NCI-H146 (cell line): Measurements from ENCODE around the gene RNASE8.

Experiments
- DNase-seq: peaks from one replicate; lab custom pipeline; 2025; lab: John Stamatoyannopoulos, UW

RNASE8 gene

DNA sequence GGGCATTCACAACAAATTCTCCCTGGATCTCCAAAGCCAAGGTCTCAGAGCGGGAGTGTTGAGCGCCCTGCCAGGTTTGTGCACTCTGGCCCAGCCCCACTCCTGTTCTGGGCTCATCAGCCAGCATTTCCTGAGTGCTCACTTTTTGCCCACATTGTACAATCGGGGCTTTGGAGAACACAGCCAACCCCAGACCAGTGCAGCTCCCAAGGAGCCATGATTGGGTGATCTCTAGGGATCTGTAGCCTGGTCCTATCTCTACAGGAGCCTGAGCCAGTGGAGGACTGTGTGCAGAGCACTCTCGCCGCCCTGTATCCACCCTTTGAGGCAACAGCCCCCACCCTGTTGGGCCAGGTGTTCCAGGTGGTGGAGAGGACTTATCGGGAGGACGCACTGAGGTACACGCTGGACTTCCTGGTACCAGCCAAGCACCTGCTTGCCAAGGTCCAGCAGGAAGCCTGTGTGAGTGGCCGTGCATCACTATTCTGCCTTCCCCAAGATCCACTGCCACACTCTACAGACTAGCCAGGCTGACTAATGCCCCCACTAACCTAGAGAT, 15.2 kb downstream of the RNASE8 start:
- no peak for DNase-seq

DNA sequence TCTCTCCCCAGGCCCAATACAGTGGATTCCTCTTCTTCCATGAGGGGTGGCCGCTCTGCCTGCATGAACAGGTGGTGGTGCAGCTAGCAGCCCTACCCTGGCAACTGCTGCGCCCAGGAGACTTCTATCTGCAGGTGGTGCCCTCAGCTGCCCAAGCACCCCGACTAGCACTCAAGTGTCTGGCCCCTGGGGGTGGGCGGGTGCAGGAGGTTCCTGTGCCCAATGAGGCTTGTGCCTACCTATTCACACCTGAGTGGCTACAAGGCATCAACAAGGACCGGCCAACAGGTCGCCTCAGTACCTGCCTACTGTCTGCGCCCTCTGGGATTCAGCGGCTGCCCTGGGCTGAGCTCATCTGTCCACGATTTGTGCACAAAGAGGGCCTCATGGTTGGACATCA, 16.3 kb downstream of the RNASE8 start:
- no peak for DNase-seq

DNA sequence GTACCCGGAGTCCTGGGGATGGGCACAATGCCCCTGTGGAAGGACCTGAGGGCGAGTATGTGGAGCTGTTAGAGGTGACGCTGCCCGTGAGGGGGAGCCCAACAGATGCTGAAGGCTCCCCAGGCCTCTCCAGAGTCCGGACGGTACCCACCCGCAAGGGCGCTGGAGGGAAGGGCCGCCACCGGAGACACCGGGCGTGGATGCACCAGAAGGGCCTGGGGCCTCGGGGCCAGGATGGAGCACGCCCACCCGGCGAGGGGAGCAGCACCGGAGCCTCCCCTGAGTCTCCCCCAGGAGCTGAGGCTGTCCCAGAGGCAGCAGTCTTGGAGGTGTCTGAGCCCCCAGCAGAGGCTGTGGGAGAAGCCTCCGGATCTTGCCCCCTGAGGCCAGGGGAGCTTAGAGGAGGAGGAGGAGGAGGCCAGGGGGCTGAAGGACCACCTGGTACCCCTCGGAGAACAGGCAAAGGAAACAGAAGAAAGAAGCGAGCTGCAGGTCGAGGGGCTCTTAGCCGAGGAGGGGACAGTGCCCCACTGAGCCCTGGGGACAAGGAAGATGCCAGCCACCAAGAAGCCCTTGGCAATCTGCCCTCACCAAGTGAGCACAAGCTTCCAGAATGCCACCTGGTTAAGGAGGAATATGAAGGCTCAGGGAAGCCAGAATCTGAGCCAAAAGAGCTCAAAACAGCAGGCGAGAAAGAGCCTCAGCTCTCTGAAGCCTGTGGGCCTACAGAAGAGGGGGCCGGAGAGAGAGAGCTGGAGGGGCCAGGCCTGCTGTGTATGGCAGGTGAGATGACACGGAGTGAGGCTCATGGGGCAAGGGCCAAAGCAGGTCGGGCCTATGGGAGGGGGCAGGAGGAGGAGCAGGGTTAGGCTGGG, 17.0 kb downstream of the RNASE8 start:
- DNase-seq: no peak

DNA sequence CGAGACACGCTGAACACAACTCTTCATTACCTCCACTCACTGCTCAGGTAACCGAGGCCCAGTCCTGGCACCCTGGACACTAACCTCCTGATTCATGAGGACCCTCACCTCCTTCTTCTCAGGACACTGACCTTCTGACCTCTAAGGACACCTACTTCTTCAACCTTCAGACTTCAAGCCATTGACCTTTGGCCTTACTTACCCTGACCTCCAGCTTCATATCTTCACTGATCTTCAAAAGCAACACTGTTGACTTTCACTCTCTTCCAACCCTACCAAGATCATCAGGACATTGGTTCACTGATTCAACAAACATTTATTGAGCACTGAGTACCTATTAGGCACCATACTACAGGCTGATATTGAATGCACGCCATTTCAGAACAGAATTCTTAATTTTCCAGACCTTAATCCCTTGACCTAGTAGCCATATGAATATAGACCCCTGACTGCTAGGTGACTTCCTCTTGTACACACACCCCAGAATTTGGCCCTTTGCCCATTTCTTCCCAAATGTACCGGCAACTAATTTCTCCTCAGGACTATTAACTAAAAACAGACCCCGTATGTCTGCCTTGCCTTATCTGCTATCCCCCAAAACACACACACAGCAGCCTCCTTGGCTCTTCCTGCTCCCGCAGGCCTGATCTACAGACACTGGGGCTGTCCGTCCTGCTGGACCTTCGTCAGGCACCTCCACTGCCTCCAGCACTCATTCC, 18.3 kb downstream of the RNASE8 start:
- no peak for DNase-seq

DNA sequence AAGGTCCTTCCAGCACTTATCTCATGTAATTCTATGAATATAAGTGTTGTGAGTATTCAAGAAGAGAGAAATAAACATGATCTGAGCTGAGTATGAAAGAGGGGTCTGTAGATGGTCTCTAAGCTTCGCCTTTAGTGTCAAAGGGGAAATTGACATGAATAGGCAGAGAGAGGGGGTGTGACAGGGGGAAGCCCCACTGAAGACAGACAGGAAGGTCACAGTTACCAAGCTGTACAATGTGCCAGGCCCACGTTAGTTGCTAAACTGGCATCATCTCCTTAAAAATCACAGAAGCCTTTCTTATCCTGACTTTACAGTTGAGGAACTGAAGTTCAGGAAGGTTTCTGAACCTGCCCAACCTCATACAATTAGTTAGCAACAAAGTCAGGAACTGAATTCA, 20.1 kb downstream of the RNASE8 start:
- DNase-seq: no peak

DNA sequence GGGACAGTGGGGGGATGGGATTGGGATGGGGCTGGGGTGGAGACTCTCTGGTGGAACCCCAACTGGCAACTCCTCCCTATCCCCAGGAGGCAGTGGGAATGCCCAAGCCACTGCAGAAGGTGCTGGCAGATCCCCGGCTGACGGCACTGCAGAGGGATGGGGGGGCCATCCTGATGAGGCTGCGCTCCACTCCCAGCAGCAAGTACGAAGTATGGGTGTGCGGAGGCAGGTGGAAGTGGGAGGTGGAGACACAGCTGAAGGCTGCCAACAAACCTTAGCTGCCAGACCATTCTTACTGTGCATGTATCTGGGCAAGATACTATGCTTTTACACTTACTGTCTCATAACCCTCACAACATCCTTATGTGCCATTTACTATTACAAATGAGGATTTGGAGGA, 20.7 kb downstream of the RNASE8 start:
- DNase-seq: no peak

DNA sequence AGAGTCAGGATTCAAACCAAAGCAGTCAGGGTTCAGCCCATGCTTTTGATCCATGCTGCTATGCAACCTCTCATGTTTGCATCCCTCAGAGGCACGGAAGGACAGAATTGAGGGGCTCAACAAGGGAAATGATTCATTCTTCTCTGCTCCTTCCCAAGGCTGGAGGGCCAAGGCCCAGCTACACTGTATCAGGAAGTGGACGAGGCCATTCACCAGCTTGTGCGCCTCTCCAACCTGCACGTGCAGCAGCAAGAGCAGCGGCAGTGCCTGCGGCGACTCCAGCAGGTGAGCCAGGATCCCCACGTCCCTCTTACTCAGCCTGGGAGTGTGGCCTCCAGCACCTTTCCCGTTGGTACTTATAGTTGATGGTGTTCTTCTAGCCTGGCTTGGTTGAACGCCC, 21.1 kb downstream of the RNASE8 start:
- no peak for DNase-seq

DNA sequence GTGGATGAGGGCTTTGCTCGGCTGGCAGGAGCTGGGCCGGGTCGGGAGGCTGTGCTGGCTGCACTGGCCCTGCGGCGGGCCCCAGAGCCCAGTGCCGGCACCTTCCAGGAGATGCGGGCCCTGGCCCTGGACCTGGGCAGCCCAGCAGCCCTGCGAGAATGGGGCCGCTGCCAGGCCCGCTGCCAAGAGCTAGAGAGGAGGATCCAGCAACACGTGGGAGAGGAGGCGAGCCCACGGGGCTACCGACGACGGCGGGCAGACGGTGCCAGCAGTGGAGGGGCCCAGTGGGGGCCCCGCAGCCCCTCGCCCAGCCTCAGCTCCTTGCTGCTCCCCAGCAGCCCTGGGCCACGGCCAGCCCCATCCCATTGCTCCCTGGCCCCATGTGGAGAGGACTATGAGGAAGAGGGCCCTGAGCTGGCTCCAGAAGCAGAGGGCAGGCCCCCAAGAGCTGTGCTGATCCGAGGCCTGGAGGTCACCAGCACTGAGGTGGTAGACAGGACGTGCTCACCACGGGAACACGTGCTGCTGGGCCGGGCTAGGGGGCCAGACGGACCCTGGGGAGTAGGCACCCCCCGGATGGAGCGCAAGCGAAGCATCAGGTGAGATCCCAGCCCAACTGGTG, 24.0 kb downstream of the RNASE8 start:
- no peak for DNase-seq

DNA sequence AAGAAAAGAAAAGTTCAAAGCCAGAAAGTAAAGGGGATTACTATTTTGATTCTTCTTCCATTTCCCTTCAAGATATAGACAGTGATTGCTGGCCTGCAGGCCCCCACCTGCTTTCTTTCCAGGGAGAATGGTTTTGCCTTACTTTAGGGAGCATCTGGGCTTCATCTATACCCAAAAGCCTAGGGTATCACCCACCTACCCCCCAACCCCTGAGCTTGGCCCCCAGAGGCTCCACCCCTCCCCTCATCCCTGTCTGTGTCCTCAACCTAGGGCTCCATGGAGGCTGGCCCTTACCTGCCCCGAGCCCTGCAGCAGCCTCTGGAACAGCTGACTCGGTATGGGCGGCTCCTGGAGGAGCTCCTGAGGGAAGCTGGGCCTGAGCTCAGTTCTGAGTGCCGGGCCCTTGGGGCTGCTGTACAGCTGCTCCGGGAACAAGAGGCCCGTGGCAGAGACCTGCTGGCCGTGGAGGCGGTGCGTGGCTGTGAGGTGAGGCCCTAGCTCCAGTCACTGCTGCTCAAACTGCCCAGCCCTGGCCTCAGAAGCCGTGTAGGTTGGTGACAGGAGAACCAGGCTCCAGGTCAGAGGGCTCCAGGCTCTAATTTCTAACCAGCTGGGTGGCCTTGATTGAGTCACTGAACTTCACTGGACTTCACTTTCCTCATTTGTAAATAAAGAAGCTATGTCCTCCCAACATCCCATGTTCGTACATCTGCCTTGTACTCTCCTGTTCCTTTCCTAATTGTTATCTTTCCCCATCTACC, 26.1 kb downstream of the RNASE8 start:
- no peak for DNase-seq

DNA sequence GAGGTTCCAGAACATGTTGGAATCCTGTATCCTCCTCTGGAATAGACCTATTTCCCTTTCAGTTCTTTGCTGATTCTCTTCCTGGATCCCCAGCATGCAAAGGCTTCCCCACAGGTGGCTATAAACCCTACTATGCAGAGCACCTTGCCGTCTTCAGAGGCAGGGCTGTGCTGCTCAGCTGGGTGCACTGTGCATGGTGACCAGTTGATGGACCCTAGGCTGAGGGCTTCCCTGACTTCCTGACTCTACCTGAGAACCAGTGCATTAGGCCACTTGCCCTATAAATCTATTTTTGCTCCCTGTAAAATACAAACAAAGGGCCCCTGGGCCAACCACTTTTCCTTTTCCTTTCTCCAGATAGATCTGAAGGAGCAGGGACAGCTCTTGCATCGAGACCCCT, 26.8 kb downstream of the RNASE8 start:
- DNase-seq: no peak

DNA sequence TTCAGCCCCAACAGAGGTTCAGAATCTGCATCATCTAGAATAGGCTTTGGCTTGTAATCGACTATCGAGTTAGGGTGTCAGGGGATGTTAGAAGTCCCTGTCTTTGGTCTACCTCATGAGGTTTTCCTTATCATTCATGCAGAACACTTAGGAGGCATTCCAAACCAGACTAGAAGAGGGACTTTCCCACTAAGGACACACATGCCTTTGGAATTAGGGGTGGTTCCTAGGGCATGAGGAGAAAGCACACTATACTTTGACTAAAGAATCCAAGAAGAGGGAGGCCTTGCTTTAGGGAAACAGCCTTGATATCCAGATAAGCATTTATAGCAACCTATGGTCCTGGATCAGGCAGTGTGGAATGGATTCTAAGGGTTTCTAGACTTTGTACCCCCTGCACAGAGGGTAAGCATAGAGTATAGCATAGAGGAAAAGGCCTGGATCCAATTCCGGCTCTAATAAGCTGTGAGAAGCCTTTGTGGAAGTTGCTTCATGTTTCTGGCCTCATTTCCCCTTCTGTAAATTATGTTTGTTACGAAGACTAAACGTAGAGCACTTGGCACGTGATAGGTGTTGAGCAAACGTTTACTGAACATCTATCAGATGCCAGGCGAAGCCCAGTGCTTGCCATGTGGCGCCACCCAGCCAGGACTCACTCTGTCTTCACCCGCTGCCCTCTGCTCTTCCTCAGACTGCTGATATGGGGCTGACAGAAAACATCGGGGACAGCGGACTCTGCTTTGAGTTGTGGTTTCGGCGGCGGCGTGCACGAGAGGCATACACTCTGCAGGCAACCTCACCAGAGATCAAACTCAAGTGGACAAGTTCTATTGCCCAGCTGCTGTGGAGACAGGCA, 27.6 kb downstream of the RNASE8 start:
- no peak for DNase-seq

DNA sequence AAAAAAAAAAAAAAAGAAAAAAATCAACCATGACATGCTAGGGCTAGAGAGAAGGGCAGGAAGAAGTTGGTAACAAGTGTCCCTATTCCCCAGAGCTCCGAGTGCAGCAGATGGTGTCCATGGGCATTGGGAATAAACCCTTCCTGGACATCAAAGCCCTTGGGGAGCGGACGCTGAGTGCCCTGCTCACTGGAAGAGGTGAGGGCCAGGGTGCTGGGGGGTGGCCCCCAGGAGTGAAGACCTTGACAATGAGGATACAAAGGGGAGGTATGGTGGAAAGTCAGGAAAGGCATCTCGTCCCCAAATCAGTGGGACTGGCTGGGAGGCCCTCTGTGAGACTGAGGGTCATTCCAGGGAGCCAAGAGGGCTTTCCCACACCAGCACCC, 29.3 kb downstream of the RNASE8 start:
- DNase-seq: no peak

DNA sequence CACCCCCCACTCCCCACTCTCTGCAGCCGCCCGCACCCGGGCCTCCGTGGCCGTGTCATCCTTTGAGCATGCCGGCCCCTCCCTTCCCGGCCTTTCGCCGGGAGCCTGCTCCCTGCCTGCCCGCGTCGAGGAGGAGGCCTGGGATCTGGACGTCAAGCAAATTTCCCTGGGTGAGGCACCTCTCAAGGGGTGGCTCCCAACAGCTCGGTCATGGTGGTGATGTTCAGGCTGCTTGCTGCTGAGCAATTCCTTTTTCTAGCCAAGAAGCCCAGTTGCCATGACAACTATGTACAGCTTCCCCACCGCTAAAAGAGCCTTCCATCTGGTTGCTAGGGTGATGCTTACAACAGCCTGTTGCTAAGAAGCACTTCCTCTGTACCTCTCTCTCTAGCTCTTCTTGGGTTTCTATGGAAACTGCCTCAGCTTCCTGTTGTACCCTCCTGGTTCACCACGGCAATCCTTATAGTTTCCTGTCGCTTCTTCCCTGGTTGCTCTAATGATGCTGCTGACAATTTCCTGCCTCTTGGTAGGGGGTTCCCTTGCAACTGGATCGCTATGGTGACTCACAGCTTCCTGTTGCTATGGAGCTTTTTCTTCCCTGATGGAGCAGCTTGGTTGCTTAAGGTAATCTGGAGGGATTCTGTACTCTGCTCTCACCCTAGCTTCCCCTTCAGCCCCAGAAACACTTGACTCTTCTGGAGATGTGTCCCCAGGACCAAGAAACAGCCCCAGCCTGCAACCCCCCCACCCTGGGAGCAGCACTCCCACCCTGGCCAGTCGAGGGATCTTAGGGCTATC, 29.9 kb downstream of the RNASE8 start:
- peak; percentile 38 for DNase-seq

DNA sequence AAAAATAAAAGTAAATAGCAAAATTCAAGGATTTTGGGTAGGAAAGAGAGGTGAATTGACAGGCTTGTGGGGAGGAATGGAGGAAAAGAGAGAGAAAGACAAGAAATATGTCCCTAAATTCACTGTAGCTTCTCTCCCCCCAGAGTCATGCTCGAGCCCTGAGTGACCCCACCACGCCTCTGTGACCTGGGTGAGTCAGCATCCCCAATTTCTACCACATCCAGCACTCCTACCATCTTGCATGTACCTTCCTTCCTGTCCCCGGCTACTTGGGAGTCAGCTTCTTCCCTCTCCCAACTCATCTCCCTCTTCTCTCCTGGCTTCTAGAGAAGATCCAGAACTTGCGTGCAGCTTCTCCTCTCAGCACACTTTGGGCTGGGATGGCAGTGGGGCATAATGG, 31.1 kb downstream of the RNASE8 start:
- no peak for DNase-seq

DNA sequence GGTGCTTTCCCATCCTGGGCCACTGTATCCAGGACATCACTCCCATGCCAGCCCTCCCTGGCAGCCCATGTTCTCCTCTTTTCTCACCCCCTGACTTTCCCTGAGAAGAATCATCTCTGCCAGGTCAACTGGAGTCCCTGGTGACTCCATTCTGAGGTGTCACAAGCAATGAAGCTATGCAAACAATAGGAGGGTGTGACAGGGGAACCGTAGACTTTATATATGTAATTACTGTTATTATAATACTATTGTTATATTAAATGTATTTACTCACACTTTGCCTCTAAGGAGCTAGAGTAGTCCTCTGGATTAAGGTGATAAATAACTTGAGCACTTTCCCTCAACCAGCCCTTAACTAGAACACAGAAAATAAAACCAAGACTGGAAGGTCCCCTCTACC, 31.6 kb downstream of the RNASE8 start:
- no peak for DNase-seq

DNA sequence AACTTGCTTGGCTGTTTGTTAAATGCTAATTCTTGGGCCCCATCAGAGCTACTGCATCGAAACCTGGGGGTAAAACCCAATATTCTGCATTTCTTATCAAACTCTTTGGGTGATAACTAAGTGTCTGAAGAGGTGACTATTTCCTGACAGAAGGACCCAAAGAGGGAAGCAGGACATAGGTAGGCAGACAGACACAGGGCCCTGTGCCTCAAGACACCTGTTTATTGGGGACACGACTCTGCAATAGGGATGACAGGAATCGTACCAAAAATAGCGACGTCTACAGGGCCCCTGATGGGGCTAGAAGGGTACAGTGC, 32.2 kb downstream of the RNASE8 start:
- no peak for DNase-seq

DNA sequence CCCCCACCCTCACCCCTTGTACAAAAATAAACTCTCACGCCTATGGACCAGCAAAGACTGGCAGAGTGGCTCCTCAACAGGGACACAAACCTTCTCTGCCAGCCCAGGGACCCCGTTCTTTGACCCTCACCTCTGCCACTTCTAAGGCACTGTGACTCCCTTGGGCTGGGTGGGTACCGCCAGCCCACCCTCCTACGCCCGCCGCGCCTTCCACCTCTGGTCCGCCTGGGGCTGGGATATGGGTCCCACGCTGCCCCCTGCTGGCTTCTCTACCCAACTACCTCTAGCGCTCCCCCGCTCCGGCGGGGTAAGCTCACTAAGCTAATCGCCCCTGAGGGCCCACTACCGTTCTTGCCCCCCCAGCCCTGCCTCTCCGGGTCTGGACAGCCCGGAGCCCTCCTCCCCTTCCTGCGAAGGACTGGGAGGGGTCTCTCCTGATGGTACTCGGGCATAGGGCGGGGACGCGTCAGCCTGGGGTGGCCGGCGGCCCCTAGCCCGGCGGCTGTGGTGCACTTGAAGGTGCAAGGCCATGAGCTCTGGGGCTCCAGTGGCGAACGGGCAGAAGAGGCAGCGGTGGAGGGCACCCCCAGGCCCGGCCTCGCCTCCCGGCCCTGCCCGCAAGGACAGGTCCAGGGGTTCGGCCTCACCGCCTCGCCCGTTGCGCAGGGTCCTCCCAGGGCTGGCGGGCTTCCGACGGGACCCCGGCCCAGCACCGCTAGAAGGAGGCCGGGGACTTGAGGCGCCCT, 32.7 kb downstream of the RNASE8 start:
- no peak for DNase-seq

DNA sequence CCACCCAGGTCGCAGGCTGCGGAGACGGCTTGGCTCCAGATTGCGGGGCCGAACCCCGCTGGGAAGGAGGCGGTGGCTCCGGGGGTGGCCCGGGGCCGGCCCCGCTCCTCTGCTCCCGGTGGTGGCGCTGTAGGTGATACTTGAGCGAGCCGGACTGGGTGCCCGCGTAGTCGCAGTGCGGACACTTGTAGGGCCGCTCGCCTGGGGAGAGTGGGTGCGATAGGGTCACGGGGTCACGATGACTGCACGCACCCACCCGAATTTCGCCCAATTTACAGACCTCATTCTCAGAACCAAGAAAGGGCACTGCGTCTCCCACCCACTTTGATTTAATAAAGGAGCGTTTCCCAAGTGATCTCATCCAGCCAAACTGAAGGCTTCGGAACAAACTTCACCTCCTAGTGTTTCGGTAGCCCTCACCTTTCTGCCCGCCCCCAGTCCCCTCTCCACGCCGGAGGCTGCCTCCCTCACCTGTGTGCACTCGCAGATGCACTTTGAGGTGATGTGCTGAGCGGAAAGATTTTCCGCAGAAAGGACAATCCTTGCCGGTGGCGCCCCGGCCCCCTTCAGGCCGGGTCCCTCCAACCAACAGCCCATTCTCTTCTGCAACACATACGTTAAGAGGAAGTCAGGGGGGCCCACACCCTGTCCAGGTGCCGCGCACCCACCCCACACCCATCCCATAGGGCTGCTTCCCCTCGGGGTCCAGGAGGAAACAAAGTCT, 33.5 kb downstream of the RNASE8 start:
- DNase-seq: no peak

DNA sequence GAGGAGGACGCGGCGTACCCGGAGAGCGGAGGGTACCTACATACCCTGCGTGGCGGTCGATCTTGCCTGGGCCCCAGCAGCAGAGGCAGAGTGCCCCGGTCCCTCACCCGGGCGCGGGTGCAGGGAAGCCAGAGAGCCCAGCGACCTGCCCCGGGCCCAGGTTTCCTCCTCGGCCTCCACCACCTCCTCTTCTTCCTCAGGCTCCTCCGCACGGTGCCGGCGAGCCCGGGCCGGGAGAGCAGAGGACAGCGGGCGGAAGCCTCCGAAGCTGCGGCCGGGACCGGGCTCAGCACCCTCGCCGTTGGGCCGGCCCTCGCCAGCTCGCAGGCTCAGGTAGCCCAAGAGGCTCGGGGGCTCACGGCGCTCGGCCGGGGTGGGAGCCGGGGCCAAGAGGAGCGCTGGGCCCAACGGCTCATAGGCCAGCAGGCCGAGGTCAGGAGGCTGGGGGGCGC, 34.2 kb downstream of the RNASE8 start:
- no peak for DNase-seq
